ENCODE data around the gene ARID1B. TPM values are rescaled to one million over a fixed set of nuclear protein-coding genes. Genes with fewer than 3 reads are reported as not detected.
A peak's percentile ranks its signal among the peaks of the same experiment; 100 is the strongest.

ARID1B gene
- total RNA-seq, 1 donor from 2014 or later = 67.5 TPM

DNA sequence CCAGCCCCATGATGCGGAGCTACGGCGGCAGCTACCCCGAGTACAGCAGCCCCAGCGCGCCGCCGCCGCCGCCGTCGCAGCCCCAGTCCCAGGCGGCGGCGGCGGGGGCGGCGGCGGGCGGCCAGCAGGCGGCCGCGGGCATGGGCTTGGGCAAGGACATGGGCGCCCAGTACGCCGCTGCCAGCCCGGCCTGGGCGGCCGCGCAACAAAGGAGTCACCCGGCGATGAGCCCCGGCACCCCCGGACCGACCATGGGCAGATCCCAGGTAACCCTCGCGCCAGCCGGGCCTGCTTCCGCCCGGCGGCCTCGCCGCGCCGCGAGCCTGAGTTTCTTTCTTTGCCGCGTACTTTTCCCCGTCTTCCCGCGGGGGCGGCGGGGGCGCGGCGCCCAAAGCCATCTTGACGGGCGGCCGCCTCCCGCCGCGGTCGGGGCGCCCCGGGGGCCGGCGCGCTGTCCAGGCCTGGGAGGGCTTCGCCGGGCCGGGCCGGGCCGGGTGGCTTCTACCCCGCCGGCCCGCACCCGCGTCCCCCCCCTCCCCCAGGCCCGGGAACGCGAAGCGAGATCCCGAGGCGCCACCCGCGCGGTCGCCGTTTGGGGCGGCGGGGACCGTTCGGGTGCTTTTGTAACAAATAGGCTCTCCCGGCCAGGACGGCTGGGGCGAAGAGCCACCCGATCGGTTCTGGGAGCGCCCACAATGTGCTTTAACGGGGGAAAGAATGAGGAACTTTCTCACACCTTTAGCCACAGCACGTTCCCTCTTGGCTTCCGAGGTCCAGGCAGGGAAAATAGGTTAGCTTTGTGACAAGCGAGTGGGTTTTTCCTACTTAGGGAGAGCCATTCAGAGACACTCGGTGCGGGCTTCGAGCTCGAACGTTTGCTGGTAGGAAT lies 2.3 kb downstream of the ARID1B start:
- H3K27ac Mint-ChIP-seq = peak overlapping the region; percentile 84
- H3K4me3 Mint-ChIP-seq = peak overlapping the region; percentile 80
- DNase-seq = peak; percentile 88
- H3K36me3 Mint-ChIP-seq (ENCODE audit: low read depth) = peaks cover 9% of the 10 kb centered on the region
- no peaks in the 10 kb centered on the region for H3K9me3 Mint-ChIP-seq
- intact Hi-C loops (cut with micrococcal nuclease) = loop anchor here (1.0 to 10.0 kb wide), 11 partner anchors 78 to 1462 kb away; partner anchors contain the start of gene ZDHHC14
- peaks cover 40% of the 10 kb centered on the region for H3K4me1 Mint-ChIP-seq
- H3K27me3 Mint-ChIP-seq = no peaks in the 10 kb centered on the region

DNA sequence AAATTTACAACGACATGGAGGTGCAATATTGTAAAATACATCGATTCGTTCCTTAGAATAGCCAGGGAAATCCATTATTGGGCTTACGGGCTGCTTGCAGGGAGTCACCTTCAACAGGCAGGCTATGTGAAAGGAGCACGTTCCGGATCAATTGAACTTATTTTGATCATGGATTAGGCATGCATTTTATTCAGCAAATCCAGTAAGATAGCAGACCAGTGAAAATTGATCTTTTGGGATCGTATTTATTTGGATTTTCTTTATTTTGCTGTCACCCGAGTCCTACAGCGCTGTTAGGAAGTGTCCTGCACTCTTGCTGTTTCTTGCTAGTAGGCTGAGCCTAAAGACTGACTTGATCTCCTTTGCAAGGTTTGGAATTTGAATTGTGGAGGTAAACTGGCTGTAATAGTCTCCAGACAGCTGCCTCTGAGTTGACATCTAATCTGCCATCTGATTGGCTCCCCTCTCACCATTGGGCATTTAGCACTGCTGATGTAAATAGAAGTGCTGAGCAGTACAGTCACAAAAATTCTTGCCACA lies 3.0 kb downstream of the ARID1B start:
- peaks cover 11% of the 10 kb centered on the region for H3K36me3 Mint-ChIP-seq (ENCODE audit: low read depth)

GRCh38 chr6:156780962-156781853 lies 4.0 kb downstream of the ARID1B start:
- H3K27me3 Mint-ChIP-seq = no peaks in the 10 kb centered on the region
- peaks cover 38% of the 10 kb centered on the region for H3K4me1 Mint-ChIP-seq

More for the DNA sequence above, 3.0 kb downstream of the ARID1B start:
- Mint-ChIP-seq H3K9me3 (no peaks in the 10 kb centered on the region), H3K27me3 (no peaks in the 10 kb centered on the region), H3K4me3 (peak overlapping the region; percentile 80), H3K4me1 (peaks cover 37% of the 10 kb centered on the region), H3K27ac (peak overlapping the region; percentile 75)
- peak; percentile 88 for DNase-seq
- intact Hi-C loops (cut with micrococcal nuclease) = loop anchor here (1.0 to 5.0 kb wide), 7 partner anchors 77 to 1463 kb away; no protein-coding TSS in a partner anchor

DNA sequence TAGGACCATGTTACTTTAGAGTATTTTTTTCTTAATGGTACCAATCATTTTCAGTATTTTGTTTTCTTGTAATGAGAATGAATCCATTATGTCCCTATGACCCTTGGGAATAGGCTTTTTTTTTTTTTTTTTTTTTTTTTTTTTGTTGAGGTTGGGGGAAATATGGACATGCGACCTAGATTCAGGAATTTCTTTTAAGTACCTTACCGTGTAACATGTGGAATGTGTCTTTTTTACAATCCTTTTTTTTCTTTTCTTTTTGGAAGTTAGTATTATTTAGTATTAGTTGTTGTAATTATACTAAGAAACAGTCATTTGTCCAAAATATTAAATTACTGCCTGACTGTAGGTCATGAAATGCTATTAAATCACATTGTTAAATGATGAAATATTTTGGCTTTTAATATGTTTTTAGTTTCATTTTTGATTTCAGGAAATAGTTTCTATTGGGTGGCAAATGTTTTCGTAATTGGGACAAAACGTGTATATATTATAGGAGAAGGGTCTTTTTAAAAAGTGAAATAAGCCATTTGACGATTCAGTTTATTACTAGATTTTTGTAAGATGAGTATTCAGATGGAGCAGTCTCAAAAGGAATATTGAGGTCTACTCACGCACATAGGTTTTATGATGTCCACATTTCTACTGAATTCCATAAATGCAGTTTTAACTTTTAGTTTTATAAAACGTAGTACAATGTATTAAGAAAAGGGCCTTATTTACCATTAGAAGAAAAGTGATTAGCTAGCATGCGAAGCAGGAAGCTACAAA lies 4.9 kb downstream of the ARID1B start:
- Mint-ChIP-seq H3K4me3 (peak overlapping the region; percentile 80), H3K9me3 (no peaks in the 10 kb centered on the region), H3K27me3 (no peaks in the 10 kb centered on the region), H3K36me3 (ENCODE audit: low read depth) (peaks cover 16% of the 10 kb centered on the region), H3K4me1 (peaks cover 38% of the 10 kb centered on the region), H3K27ac (peak overlapping the region; percentile 75)
- DNase-seq = no peak
- intact Hi-C loops (cut with micrococcal nuclease) = loop anchor here (5.0 kb wide), 5 partner anchors 175 to 1465 kb away; no protein-coding TSS in a partner anchor

More at GRCh38 chr6:156780962-156781853, 4.0 kb downstream of the ARID1B start:
- peaks cover 15% of the 10 kb centered on the region for H3K36me3 Mint-ChIP-seq (ENCODE audit: low read depth)
- H3K27ac Mint-ChIP-seq = peak overlapping the region; percentile 75
- H3K9me3 Mint-ChIP-seq = no peaks in the 10 kb centered on the region
- no peak for DNase-seq
- intact Hi-C loops (cut with micrococcal nuclease) = loop anchor here (1.0 to 5.0 kb wide), 7 partner anchors 76 to 1464 kb away; no protein-coding TSS in a partner anchor
- H3K4me3 Mint-ChIP-seq = peak overlapping the region; percentile 80

DNA sequence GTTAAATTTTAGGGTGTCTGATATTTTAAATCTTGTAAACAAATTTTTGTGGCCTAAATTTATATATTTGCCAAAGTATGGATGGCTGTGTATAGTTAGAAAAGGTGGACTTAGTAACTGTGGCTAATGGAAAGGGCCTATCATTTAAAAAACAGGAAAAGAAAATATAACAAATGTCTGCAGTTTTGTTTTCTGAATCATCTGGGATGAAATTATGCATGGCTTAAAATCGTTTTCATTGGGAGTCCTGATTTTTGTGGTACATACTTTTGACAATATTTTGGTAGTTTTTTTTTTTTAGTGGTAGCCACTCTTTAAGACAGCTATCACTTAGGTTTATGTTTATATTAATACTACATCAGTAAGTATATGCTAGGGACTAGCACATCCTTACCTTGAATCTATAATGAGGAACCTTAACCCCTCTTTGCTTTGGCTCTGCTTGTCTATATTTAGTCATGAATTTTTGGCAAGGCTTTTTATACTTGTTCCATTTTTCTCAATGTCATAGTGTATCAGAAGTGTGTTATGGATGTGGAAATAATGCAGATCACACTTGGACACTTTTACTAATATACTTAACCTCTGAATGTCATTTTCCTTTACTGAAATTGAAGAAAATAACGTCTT lies 5.6 kb downstream of the ARID1B start:
- H3K4me3 Mint-ChIP-seq = peak overlapping the region; percentile 80
- no peak for DNase-seq

DNA sequence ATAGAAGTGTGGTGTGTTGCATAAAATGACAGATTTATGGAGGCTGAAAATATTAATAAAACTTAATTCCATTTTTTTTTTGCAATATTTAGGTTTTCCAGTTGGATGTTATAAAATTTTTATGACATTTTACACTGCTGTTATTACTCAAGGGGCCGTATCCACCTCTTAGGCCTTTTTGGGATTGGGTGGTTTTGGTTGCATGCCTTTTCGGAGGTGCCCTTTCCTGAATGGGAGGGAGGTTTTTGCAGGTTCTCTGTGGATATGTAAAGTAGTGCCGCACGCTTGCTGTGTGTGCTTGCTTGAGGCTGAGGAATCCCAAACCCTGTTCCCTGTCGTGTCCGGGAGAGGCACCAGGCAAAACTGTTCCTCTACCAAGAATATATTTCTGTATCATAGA lies 6.8 kb downstream of the ARID1B start:
- no peak overlapping the region for H3K27ac Mint-ChIP-seq
- intact Hi-C loops (cut with micrococcal nuclease) = loop anchor here (5.0 kb wide), 5 partner anchors 173 to 1467 kb away; no protein-coding TSS in a partner anchor
- H3K27me3 Mint-ChIP-seq = no peaks in the 10 kb centered on the region
- H3K9me3 Mint-ChIP-seq = no peaks in the 10 kb centered on the region
- peaks cover 17% of the 10 kb centered on the region for H3K36me3 Mint-ChIP-seq (ENCODE audit: low read depth)
- no peak for DNase-seq
- H3K4me3 Mint-ChIP-seq = no peak overlapping the region
- H3K4me1 Mint-ChIP-seq = peaks cover 48% of the 10 kb centered on the region

More for the DNA sequence above, 5.6 kb downstream of the ARID1B start:
- Mint-ChIP-seq H3K9me3 (no peaks in the 10 kb centered on the region), H3K27me3 (no peaks in the 10 kb centered on the region), H3K4me1 (peaks cover 41% of the 10 kb centered on the region), H3K27ac (peak overlapping the region; percentile 75), H3K36me3 (ENCODE audit: low read depth) (peaks cover 15% of the 10 kb centered on the region)
- intact Hi-C loops (cut with micrococcal nuclease) = loop anchor here (5.0 kb wide), 5 partner anchors 174 to 1466 kb away; no protein-coding TSS in a partner anchor

DNA sequence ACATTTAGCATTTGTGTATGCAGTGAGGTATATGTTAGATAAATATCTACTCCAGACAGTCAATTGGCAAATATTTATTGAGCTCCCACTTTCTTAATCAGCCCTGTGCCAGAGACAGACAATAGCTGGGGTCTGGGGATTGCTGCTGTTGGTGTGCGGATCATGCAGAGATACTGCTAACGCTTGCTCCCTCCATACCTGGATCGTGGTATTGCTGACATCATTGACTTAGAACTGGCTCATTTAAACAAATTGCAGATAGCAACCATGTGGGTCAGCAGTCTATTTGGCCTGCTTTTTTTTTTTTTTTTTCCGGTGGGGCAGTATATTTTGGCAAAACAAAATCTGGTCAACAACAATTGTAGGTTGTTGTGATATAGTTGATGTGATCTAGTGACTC lies 9.5 kb downstream of the ARID1B start:
- Mint-ChIP-seq H3K4me3 (no peak overlapping the region), H3K36me3 (ENCODE audit: low read depth) (peaks cover 20% of the 10 kb centered on the region), H3K27me3 (no peaks in the 10 kb centered on the region), H3K4me1 (peaks cover 50% of the 10 kb centered on the region), H3K9me3 (no peaks in the 10 kb centered on the region), H3K27ac (no peak overlapping the region)
- intact Hi-C loops (cut with micrococcal nuclease) = no loop called here
- DNase-seq = no peak

GRCh38 chr6:156787569-156788492 lies 10.7 kb downstream of the ARID1B start:
- intact Hi-C loops (cut with micrococcal nuclease) = no loop called here
- DNase-seq = no peak
- peaks cover 20% of the 10 kb centered on the region for H3K36me3 Mint-ChIP-seq (ENCODE audit: low read depth)
- no peak overlapping the region for H3K4me3 Mint-ChIP-seq
- no peaks in the 10 kb centered on the region for H3K9me3 Mint-ChIP-seq
- no peak overlapping the region for H3K27ac Mint-ChIP-seq
- peaks cover 44% of the 10 kb centered on the region for H3K4me1 Mint-ChIP-seq
- no peaks in the 10 kb centered on the region for H3K27me3 Mint-ChIP-seq

GRCh38 chr6:156789081-156789943 lies 12.1 kb downstream of the ARID1B start:
- DNase-seq = no peak
- Mint-ChIP-seq H3K36me3 (ENCODE audit: low read depth) (peaks cover 16% of the 10 kb centered on the region), H3K27ac (no peak overlapping the region), H3K4me1 (peaks cover 38% of the 10 kb centered on the region), H3K27me3 (no peaks in the 10 kb centered on the region), H3K4me3 (no peak overlapping the region), H3K9me3 (no peaks in the 10 kb centered on the region)
- intact Hi-C loops (cut with micrococcal nuclease) = no loop called here

GRCh38 chr6:156790711-156791319 lies 13.6 kb downstream of the ARID1B start:
- Mint-ChIP-seq H3K4me1 (peaks cover 41% of the 10 kb centered on the region), H3K9me3 (no peaks in the 10 kb centered on the region), H3K4me3 (no peak overlapping the region), H3K27ac (no peak overlapping the region), H3K27me3 (no peaks in the 10 kb centered on the region), H3K36me3 (ENCODE audit: low read depth) (peaks cover 12% of the 10 kb centered on the region)
- DNase-seq = no peak
- intact Hi-C loops (cut with micrococcal nuclease) = no loop called here
